ENCODE results near the gene KNG1.

- TF ChIP-seq, protein P1, sequence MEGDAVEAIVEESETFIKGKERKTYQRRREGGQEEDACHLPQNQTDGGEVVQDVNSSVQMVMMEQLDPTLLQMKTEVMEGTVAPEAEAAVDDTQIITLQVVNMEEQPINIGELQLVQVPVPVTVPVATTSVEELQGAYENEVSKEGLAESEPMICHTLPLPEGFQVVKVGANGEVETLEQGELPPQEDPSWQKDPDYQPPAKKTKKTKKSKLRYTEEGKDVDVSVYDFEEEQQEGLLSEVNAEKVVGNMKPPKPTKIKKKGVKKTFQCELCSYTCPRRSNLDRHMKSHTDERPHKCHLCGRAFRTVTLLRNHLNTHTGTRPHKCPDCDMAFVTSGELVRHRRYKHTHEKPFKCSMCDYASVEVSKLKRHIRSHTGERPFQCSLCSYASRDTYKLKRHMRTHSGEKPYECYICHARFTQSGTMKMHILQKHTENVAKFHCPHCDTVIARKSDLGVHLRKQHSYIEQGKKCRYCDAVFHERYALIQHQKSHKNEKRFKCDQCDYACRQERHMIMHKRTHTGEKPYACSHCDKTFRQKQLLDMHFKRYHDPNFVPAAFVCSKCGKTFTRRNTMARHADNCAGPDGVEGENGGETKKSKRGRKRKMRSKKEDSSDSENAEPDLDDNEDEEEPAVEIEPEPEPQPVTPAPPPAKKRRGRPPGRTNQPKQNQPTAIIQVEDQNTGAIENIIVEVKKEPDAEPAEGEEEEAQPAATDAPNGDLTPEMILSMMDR (IDR thresholded peaks at IDR 0.05; ENCODE audit: insufficient read depth, low read length): no peak
- TF ChIP-seq, protein P2, sequence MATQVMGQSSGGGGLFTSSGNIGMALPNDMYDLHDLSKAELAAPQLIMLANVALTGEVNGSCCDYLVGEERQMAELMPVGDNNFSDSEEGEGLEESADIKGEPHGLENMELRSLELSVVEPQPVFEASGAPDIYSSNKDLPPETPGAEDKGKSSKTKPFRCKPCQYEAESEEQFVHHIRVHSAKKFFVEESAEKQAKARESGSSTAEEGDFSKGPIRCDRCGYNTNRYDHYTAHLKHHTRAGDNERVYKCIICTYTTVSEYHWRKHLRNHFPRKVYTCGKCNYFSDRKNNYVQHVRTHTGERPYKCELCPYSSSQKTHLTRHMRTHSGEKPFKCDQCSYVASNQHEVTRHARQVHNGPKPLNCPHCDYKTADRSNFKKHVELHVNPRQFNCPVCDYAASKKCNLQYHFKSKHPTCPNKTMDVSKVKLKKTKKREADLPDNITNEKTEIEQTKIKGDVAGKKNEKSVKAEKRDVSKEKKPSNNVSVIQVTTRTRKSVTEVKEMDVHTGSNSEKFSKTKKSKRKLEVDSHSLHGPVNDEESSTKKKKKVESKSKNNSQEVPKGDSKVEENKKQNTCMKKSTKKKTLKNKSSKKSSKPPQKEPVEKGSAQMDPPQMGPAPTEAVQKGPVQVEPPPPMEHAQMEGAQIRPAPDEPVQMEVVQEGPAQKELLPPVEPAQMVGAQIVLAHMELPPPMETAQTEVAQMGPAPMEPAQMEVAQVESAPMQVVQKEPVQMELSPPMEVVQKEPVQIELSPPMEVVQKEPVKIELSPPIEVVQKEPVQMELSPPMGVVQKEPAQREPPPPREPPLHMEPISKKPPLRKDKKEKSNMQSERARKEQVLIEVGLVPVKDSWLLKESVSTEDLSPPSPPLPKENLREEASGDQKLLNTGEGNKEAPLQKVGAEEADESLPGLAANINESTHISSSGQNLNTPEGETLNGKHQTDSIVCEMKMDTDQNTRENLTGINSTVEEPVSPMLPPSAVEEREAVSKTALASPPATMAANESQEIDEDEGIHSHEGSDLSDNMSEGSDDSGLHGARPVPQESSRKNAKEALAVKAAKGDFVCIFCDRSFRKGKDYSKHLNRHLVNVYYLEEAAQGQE (IDR thresholded peaks at IDR 0.05; ENCODE audit: insufficient replicate concordance, low read depth): no peak
- TF ChIP-seq POLR2AphosphoS5 (IDR thresholded peaks at IDR 0.05; ENCODE audit: low read depth): no peak
These were observed 46.1 kb upstream of the KNG1 start for GRCh38 chr3:186671051-186671450.

Data from HL-60 (cell line).